GM19351 (cell line): ENCODE data around the gene PXN.
"Not testable (repeated sequence)": the region's sequence is repeated elsewhere in the genome, so short reads cannot be mapped to it uniquely, and the experiment has no call there.

Experiments used
- ATAC-seq: cut with Tn5 transposase; IDR thresholded peaks from one replicate; pipeline ENCODE4 v1.9.1; 2021; ENCODE audit warnings: mild to moderate bottlenecking, moderate library complexity; ENCODE audit not compliant: unreplicated experiment

PXN gene

GRCh38 chr12:120227233-120228040 is 38.1 kb downstream of the PXN start:
- ATAC-seq: no peak

- no peak for ATAC-seq
Measured at GRCh38 chr12:120225852-120226640, 39.5 kb downstream of the PXN start.

GRCh38 chr12:120225200-120225558 is 40.4 kb downstream of the PXN start:
- ATAC-seq: no peak

- no peak for ATAC-seq
Measured at GRCh38 chr12:120224304-120225199, 41.0 kb downstream of the PXN start.

- no peak for ATAC-seq
Measured at GRCh38 chr12:120223458-120224303, 41.8 kb downstream of the PXN start.

GRCh38 chr12:120222288-120222832 is 43.2 kb downstream of the PXN start:
- no peak for ATAC-seq

GRCh38 chr12:120221576-120221900 is 44.0 kb downstream of the PXN start:
- ATAC-seq: no peak

GRCh38 chr12:120220838-120221575 is 44.5 kb downstream of the PXN start:
- ATAC-seq: no peak

GRCh38 chr12:120218680-120219606 is 46.6 kb downstream of the PXN start:
- no peak for ATAC-seq

- ATAC-seq: no peak
Measured at GRCh38 chr12:120216742-120217605, 48.6 kb downstream of the PXN start.

GRCh38 chr12:120215766-120216735 is 49.5 kb downstream of the PXN start:
- no peak for ATAC-seq

- ATAC-seq: no peak
Measured at GRCh38 chr12:120215357-120215735, 50.2 kb downstream of the PXN start.

GRCh38 chr12:120214626-120215356 is 50.7 kb downstream of the PXN start:
- ATAC-seq: no peak

GRCh38 chr12:120213758-120214157 is 51.8 kb downstream of the PXN start:
- no peak for ATAC-seq

- ATAC-seq: not testable (repeated sequence)
Measured at GRCh38 chr12:120213182-120213581, 52.3 kb downstream of the PXN start.

- ATAC-seq: no peak
Measured at GRCh38 chr12:120212301-120212700, 53.2 kb downstream of the PXN start.
